GM23338 (cell line): Measurements from ENCODE around the gene KDR. TPM values are rescaled to one million over a fixed set of nuclear protein-coding genes. Genes with fewer than 3 reads are reported as not detected.
A peak's percentile ranks its signal among the peaks of the same experiment; 100 is the strongest.

Experiments used
- ATAC-seq: fragments of 200-7000 bp; cut with Tn5 transposase; 3 replicates; pipeline ENCODE4 v1.9.1; 2020
- DNase-seq: peaks from one replicate; pipeline ENCODE4 v3.0.0-alpha.2; 2015; ENCODE audit warnings: low spot score
- H2AFZ ChIP-seq: fragments of 200-600 bp; sonication (generic); 2 replicates; pipeline ENCODE4 v1.8.0; 2016; ENCODE audit warnings: antibody characterized with exemption, mild to moderate bottlenecking, moderate library complexity
- H3F3A ChIP-seq: fragments of 200-600 bp; sonication (generic); replicated peaks from 2 replicates; pipeline ENCODE4 v1.8.0; 2017; ENCODE audit warnings: antibody characterized with exemption, mixed run types, low read depth
- H3K27ac ChIP-seq: fragments of 200-600 bp; sonication (generic); 2 replicates; pipeline ENCODE4 v1.6.1; 2016; ENCODE audit warnings: low read depth
- H3K27me3 ChIP-seq: fragments of 200-600 bp; sonication (generic); 2 replicates; pipeline ENCODE4 v1.8.0; 2016; ENCODE audit warnings: mild to moderate bottlenecking, mixed run types, moderate library complexity; ENCODE audit not compliant: insufficient read depth
- H3K36me3 ChIP-seq: fragments of 200-600 bp; sonication (generic); 2 replicates; pipeline ENCODE4 v1.8.0; 2016; ENCODE audit warnings: mild to moderate bottlenecking; ENCODE audit not compliant: insufficient read depth
- H3K4me1 ChIP-seq: fragments of 200-600 bp; sonication (generic); 2 replicates; pipeline ENCODE4 v1.8.0; 2016; ENCODE audit warnings: mild to moderate bottlenecking, moderate library complexity; ENCODE audit not compliant: insufficient read depth
- H3K4me2 ChIP-seq: fragments of 200-600 bp; sonication (generic); 2 replicates; pipeline ENCODE4 v1.7.1; 2017; ENCODE audit warnings: mixed run types
- H3K4me3 ChIP-seq: fragments of 200-600 bp; sonication (generic); 2 replicates; pipeline ENCODE4 v1.6.1; 2016; ENCODE audit warnings: mixed run types
- H3K79me2 ChIP-seq: fragments of 200-600 bp; sonication (generic); replicated peaks from 2 replicates; pipeline ENCODE4 v1.8.0; 2017; ENCODE audit warnings: mild to moderate bottlenecking; ENCODE audit not compliant: insufficient read depth
- H3K9me2 ChIP-seq: fragments of 200-600 bp; sonication (generic); 2 replicates; pipeline ENCODE4 v1.8.0; 2017; ENCODE audit not compliant: insufficient read depth
- H4K20me1 ChIP-seq: fragments of 200-600 bp; sonication (generic); replicated peaks from 2 replicates; pipeline ENCODE4 v1.8.0; 2017; ENCODE audit warnings: mild to moderate bottlenecking; ENCODE audit not compliant: insufficient read depth
- H3K27ac Mint-ChIP-seq: 2 replicates; pipeline ENCODE4 v1.8.0; 2020; ENCODE audit warnings: inconsistent platforms, mild to moderate bottlenecking, moderate library complexity, mixed read lengths
- H3K27me3 Mint-ChIP-seq: 3 replicates; pipeline ENCODE4 v1.8.0; 2022; ENCODE audit warnings: low read depth, mild to moderate bottlenecking, moderate library complexity, mixed read lengths, inconsistent platforms; ENCODE audit not compliant: insufficient read depth, poor library complexity
- H3K36me3 Mint-ChIP-seq: 3 replicates; pipeline ENCODE4 v1.8.0; 2021; ENCODE audit warnings: low read depth, mild to moderate bottlenecking, inconsistent platforms, moderate library complexity, mixed read lengths
- H3K4me1 Mint-ChIP-seq: 3 replicates; pipeline ENCODE4 v1.8.0; 2020; ENCODE audit warnings: mild to moderate bottlenecking, inconsistent platforms, mixed read lengths
- H3K4me3 Mint-ChIP-seq: 3 replicates; pipeline ENCODE4 v1.8.0; 2021; ENCODE audit warnings: moderate library complexity, mild to moderate bottlenecking, inconsistent platforms, mixed read lengths
- H3K9me3 Mint-ChIP-seq: 3 replicates; pipeline ENCODE4 v1.8.0; 2020; ENCODE audit warnings: moderate library complexity, mild to moderate bottlenecking, inconsistent platforms, mixed read lengths
- CREB1 ChIP-seq: fragments of 250-450 bp; sonication (Bioruptor Pico); IDR thresholded peaks from 2 replicates; pipeline ENCODE4 v1.5.0; 2020; ENCODE audit warnings: low read depth, mild to moderate bottlenecking, moderate library complexity
- CTCF ChIP-seq, 2 experiments: fragments of 200-600 bp in 1 of 2; sonication (generic) in 1 of 2; conservative IDR thresholded peaks; 2 replicates each; pipeline versions ENCODE4 v1.5.1 to v1.6.1; 2016 to 2017; ENCODE audit warnings: antibody characterized with exemption in 2 of 2, low read depth in 2 of 2, mild to moderate bottlenecking in 2 of 2, moderate library complexity in 1 of 2
- EZH2 ChIP-seq: fragments of 200-600 bp; sonication (generic); IDR thresholded peaks from one replicate; pipeline ENCODE4 v1.8.0; 2017; ENCODE audit warnings: antibody characterized with exemption, mild to moderate bottlenecking, low read depth; ENCODE audit not compliant: unreplicated experiment
- EZH2phosphoT487 ChIP-seq: fragments of 200-600 bp; sonication (generic); IDR thresholded peaks from one replicate; pipeline ENCODE4 v1.8.1; 2018; ENCODE audit warnings: antibody characterized with exemption; ENCODE audit not compliant: unreplicated experiment
- JUNB ChIP-seq: IDR thresholded peaks from one replicate; pipeline ENCODE4 v1.6.1; 2016; ENCODE audit warnings: antibody characterized with exemption; ENCODE audit not compliant: unreplicated experiment
- POLR2AphosphoS5 ChIP-seq: IDR thresholded peaks from 2 replicates; pipeline ENCODE4 v1.6.1; 2016; ENCODE audit warnings: antibody characterized with exemption, low read depth
- REST ChIP-seq: IDR thresholded peaks from one replicate; pipeline ENCODE4 v1.6.1; 2018; ENCODE audit warnings: antibody characterized with exemption; ENCODE audit not compliant: unreplicated experiment
- STAT1 ChIP-seq: IDR thresholded peaks from one replicate; pipeline ENCODE4 v1.6.1; 2016; ENCODE audit warnings: antibody characterized with exemption; ENCODE audit not compliant: unreplicated experiment
- ZNF114 ChIP-seq: fragments of 250-450 bp; sonication (Bioruptor Pico); IDR thresholded peaks from 2 replicates; pipeline ENCODE4 v1.5.0; 2020; ENCODE audit warnings: mild to moderate bottlenecking, moderate library complexity
- ZNF331 ChIP-seq: fragments of 250-450 bp; sonication (Bioruptor Pico); IDR thresholded peaks from 2 replicates; pipeline ENCODE4 v1.5.0; 2020; ENCODE audit warnings: low read depth, mild to moderate bottlenecking, moderate library complexity
- polyA plus RNA-seq: library from polyadenylated mRNA; unstranded; fragments of >200 nt; fragmentation: Nextera tagmentation; extraction: Ambion mirVana; gene quantifications from 2 replicates; pipeline ENCODE4 v1.2.1, GENCODE V29; 2016
- total RNA-seq: library from RNA; depleted of rRNA; stranded (reverse); fragments of >200 nt; shearing (Covaris generic); gene quantifications from 2 replicates; pipeline ENCODE4 v1.2.3, GENCODE V29; 2014

The KDR gene
- total and polyA plus RNA-seq, 2 experiments from 2014 or later = 27.9 to 109 TPM

- Mint-ChIP-seq H3K9me3 (no peaks in the 10 kb centered on the region), H3K36me3 (no peaks in the 10 kb centered on the region), H3K4me3 (no peak overlapping the region), H3K27me3 (peaks cover 3% of the 10 kb centered on the region), H3K27ac (no peak overlapping the region), H3K4me1 (no peaks in the 10 kb centered on the region; the same call in 2 of the 3 replicates)
- DNase-seq (no peak), ATAC-seq (no peak)
- no peak overlapping the region for H3K27ac ChIP-seq
- H3K4me2 ChIP-seq = no peak overlapping the region
- 0 out of 2 replicates have a peak, but pooled peaks cover 9% of the 10 kb centered on the region for H3K9me2 ChIP-seq
- H3K79me2 ChIP-seq = no peaks in the 10 kb centered on the region
- no peaks in the 10 kb centered on the region for H3F3A ChIP-seq
- TF ChIP-seq CREB1 (CRISPR knock-in tag) (no peak), CTCF (conservative IDR thresholded peaks at IDR 0.05; ENCODE audit: low read depth in 2 of 2) (peak; percentile 4 to 34; a peak in 1 of 4 replicates)
- H3K4me1 ChIP-seq = no peaks in the 10 kb centered on the region; the same call in 1 of the 2 replicates
- H2AFZ ChIP-seq = no peak overlapping the region
- no peak overlapping the region for H3K4me3 ChIP-seq
- H3K36me3 ChIP-seq = no peaks in the 10 kb centered on the region
- no peaks in the 10 kb centered on the region for H3K27me3 ChIP-seq
- H4K20me1 ChIP-seq = no peaks in the 10 kb centered on the region
These were observed 33.6 kb upstream of the KDR start for GRCh38 chr4:55158957-55159356.

GRCh38 chr4:55157559-55158277, 32.3 kb upstream of the KDR start:
- peak overlapping the region; percentile 92 for H2AFZ ChIP-seq
- peak; percentile 95 for ATAC-seq
- no peaks in the 10 kb centered on the region; the same call in 2 of the 3 replicates for H3K4me1 Mint-ChIP-seq
- no peaks in the 10 kb centered on the region for H3K27me3 ChIP-seq
- H3K27me3 Mint-ChIP-seq = peaks cover 3% of the 10 kb centered on the region
- H3K36me3 ChIP-seq = no peaks in the 10 kb centered on the region
- no peak overlapping the region for H3K27ac ChIP-seq
- no peaks in the 10 kb centered on the region for H3K79me2 ChIP-seq
- H3K4me1 ChIP-seq = no peaks in the 10 kb centered on the region; the same call in 1 of the 2 replicates
- H3F3A ChIP-seq = no peaks in the 10 kb centered on the region
- H3K9me3 Mint-ChIP-seq = no peaks in the 10 kb centered on the region
- H3K4me2 ChIP-seq = peak overlapping the region; percentile 61; the same call in 1 of the 2 replicates
- H3K27ac Mint-ChIP-seq = no peak overlapping the region
- no peak for TF ChIP-seq CREB1 (CRISPR knock-in tag)
- TF ChIP-seq STAT1 = no peak
- no peak for TF ChIP-seq EZH2phosphoT487
- H4K20me1 ChIP-seq = no peaks in the 10 kb centered on the region
- peak overlapping the region; percentile 43 for H3K4me3 ChIP-seq
- no peaks in the 10 kb centered on the region for H3K36me3 Mint-ChIP-seq
- peak; percentile 69 for DNase-seq
- H3K4me3 Mint-ChIP-seq = no peak overlapping the region; the same call in 2 of the 3 replicates
- H3K9me2 ChIP-seq = peaks cover 5% of the 10 kb centered on the region; the same call in 1 of the 2 replicates

- Histone ChIP-seq H3K4me2 (no peak overlapping the region), H3K27me3 (no peaks in the 10 kb centered on the region), H3K9me2 (no peaks in the 10 kb centered on the region; the same call in 1 of the 2 replicates), H3K4me1 (no peaks in the 10 kb centered on the region; the same call in 1 of the 2 replicates), H2AFZ (0 out of 2 replicates have a peak overlapping the region, but pooled peaks have one; percentile 12), H3F3A (no peaks in the 10 kb centered on the region), H3K79me2 (no peaks in the 10 kb centered on the region), H3K4me3 (no peak overlapping the region), H4K20me1 (no peaks in the 10 kb centered on the region), H3K27ac (no peak overlapping the region), H3K36me3 (no peaks in the 10 kb centered on the region)
- DNase-seq (no peak), ATAC-seq (no peak)
- Mint-ChIP-seq H3K9me3 (no peaks in the 10 kb centered on the region), H3K27me3 (peaks cover 5% of the 10 kb centered on the region), H3K36me3 (no peaks in the 10 kb centered on the region), H3K4me1 (no peaks in the 10 kb centered on the region; the same call in 2 of the 3 replicates), H3K4me3 (no peak overlapping the region), H3K27ac (no peak overlapping the region)
- TF ChIP-seq CREB1 (CRISPR knock-in tag) = no peak
- no peak for TF ChIP-seq ZNF114 (CRISPR knock-in tag)
- TF ChIP-seq JUNB = no peak
- no peak for TF ChIP-seq EZH2
- TF ChIP-seq REST = no peak
- TF ChIP-seq CTCF (conservative IDR thresholded peaks at IDR 0.05; ENCODE audit: low read depth in 2 of 2) = no peak
- TF ChIP-seq ZNF331 = no peak
- TF ChIP-seq POLR2AphosphoS5 = no peak
- TF ChIP-seq EZH2phosphoT487 = no peak
These were observed 29.5 kb upstream of the KDR start for GRCh38 chr4:55154933-55155332.
